Smooth muscle cell (in vitro differentiated cells): ENCODE data around the gene DSCAML1. TPM values are rescaled to one million over a fixed set of nuclear protein-coding genes. Genes with fewer than 3 reads are reported as not detected.

Source experiments
- DNase-seq: peaks from one replicate; lab custom pipeline; 2025; ENCODE audit not compliant: unreplicated experiment; lab: John Stamatoyannopoulos, UW
- H2AFZ ChIP-seq: fragments of 200-600 bp; sonication (generic); 2 replicates; pipeline ENCODE4 v1.6.0; 2016; ENCODE audit warnings: antibody characterized with exemption, low read depth, mild to moderate bottlenecking
- H3F3A ChIP-seq: fragments of 200-600 bp; sonication (generic); 2 replicates; pipeline ENCODE4 v1.6.0; 2017; ENCODE audit warnings: antibody characterized with exemption, low read depth
- H3K27ac ChIP-seq: fragments of 200-600 bp; sonication (generic); 2 replicates; pipeline ENCODE4 v1.5.1; 2016; ENCODE audit warnings: low read depth, mild to moderate bottlenecking
- H3K27me3 ChIP-seq: fragments of 200-600 bp; sonication (generic); 2 replicates; pipeline ENCODE4 v1.6.1; 2016; ENCODE audit warnings: low read depth, mild to moderate bottlenecking
- H3K36me3 ChIP-seq: fragments of 200-600 bp; sonication (generic); 2 replicates; pipeline ENCODE4 v1.5.1; 2016; ENCODE audit warnings: low read depth
- H3K4me1 ChIP-seq: fragments of 200-600 bp; sonication (generic); 2 replicates; pipeline ENCODE4 v1.5.1; 2016; ENCODE audit warnings: low read depth
- H3K4me2 ChIP-seq: fragments of 200-600 bp; sonication (generic); 2 replicates; pipeline ENCODE4 v1.6.0; 2016; ENCODE audit warnings: mild to moderate bottlenecking
- H3K4me3 ChIP-seq: fragments of 200-600 bp; sonication (generic); 2 replicates; pipeline ENCODE4 v1.5.1; 2016; ENCODE audit warnings: mild to moderate bottlenecking
- H3K79me2 ChIP-seq: fragments of 200-600 bp; sonication (generic); 2 replicates; pipeline ENCODE4 v1.6.0; 2016; ENCODE audit warnings: low read depth, mild to moderate bottlenecking
- H3K9ac ChIP-seq: fragments of 200-600 bp; sonication (generic); 2 replicates; pipeline ENCODE4 v1.6.0; 2016; ENCODE audit warnings: low read depth
- H3K9me3 ChIP-seq: fragments of 200-600 bp; sonication (generic); replicated peaks from 2 replicates; pipeline ENCODE4 v1.5.1; 2016; ENCODE audit warnings: low read depth
- H4K20me1 ChIP-seq: fragments of 200-600 bp; sonication (generic); 2 replicates; pipeline ENCODE4 v1.6.0; 2016; ENCODE audit warnings: low read depth
- WGBS: methylation state at CpG from one replicate; pipeline ENCODE4 v1.1.7; 2016; ENCODE audit warnings: low lambda C conversion rate; 5-methylcytosine and 5-hydroxymethylcytosine counted together
- polyA plus RNA-seq: library from polyadenylated mRNA; unstranded; fragments of >200 nt; fragmentation: Nextera tagmentation; extraction: Ambion mirVana; gene quantifications from 2 replicates; pipeline ENCODE4 v1.2.1, GENCODE V29; 2016
- total RNA-seq: library from RNA; depleted of rRNA; stranded (reverse); fragments of >200 nt; gene quantifications from 2 replicates; pipeline ENCODE4 v1.2.3, GENCODE V29; 2014
- TF ChIP-seq, protein P1 (sequence below): fragments of 200-600 bp; sonication (generic); IDR thresholded peaks from 2 replicates; pipeline ENCODE4 v1.5.1; 2017; ENCODE audit warnings: borderline replicate concordance, mild to moderate bottlenecking, antibody characterized with exemption; ENCODE audit not compliant: insufficient read depth, poor library complexity, severe bottlenecking

The DSCAML1 gene
- total and polyA plus RNA-seq, 2 experiments from 2014 or later: 0.22 TPM; not detected in 1

DNA sequence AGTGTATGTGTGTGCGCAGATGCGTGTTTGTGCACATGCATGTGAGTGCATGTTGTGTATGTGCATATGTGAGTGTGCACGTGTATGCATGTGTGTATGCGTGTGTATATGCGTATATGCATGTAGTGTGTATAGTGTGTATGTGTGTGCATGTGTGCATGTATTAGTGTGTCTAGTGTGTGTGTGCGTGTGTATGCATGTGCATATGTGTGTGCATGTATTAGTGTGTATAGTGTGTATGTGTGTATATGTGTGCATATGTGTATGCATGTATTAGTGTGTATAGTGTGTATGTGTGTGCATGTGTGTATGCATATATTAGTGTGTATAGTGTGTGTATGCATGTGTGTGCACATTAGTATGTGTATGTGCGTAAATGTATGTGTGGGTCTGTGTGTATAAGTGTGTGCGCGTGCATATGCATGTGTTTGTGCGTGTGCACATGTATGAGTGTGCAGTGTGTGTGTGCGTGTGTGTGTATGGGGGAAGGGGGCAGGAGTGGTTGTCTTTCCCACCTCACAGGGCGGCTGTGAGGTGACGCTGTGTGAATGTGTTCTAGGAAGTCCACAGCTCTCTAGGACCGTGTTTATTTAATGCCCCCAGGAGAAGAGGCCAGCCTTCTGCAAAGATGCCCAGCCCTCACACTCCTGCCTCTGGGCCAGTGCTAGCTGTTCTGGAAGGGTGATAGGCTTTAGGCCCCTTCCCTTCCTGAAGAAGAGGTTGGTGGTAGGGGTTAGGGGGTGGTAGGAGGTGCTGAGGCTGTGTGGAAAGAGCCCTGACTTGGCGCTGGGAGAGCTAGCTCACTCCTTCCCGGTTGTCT is 354.8 kb downstream of the DSCAML1 start:
- DNase-seq: no peak
- Histone ChIP-seq H3K4me1 (no peaks in the 10 kb centered on the region), H3K9ac (no peak overlapping the region), H3K27me3 (peaks cover 24% of the 10 kb centered on the region), H3K27ac (no peak overlapping the region), H4K20me1 (no peaks in the 10 kb centered on the region), H3K79me2 (no peaks in the 10 kb centered on the region), H2AFZ (no peak overlapping the region), H3K36me3 (no peaks in the 10 kb centered on the region), H3F3A (no peaks in the 10 kb centered on the region), H3K4me2 (no peak overlapping the region), H3K4me3 (no peak overlapping the region), H3K9me3 (no peaks in the 10 kb centered on the region)
- TF ChIP-seq, protein P1, sequence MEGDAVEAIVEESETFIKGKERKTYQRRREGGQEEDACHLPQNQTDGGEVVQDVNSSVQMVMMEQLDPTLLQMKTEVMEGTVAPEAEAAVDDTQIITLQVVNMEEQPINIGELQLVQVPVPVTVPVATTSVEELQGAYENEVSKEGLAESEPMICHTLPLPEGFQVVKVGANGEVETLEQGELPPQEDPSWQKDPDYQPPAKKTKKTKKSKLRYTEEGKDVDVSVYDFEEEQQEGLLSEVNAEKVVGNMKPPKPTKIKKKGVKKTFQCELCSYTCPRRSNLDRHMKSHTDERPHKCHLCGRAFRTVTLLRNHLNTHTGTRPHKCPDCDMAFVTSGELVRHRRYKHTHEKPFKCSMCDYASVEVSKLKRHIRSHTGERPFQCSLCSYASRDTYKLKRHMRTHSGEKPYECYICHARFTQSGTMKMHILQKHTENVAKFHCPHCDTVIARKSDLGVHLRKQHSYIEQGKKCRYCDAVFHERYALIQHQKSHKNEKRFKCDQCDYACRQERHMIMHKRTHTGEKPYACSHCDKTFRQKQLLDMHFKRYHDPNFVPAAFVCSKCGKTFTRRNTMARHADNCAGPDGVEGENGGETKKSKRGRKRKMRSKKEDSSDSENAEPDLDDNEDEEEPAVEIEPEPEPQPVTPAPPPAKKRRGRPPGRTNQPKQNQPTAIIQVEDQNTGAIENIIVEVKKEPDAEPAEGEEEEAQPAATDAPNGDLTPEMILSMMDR: no peak
- WGBS: 97% methylated on average over 16 of the region's 16 CpGs

DNA sequence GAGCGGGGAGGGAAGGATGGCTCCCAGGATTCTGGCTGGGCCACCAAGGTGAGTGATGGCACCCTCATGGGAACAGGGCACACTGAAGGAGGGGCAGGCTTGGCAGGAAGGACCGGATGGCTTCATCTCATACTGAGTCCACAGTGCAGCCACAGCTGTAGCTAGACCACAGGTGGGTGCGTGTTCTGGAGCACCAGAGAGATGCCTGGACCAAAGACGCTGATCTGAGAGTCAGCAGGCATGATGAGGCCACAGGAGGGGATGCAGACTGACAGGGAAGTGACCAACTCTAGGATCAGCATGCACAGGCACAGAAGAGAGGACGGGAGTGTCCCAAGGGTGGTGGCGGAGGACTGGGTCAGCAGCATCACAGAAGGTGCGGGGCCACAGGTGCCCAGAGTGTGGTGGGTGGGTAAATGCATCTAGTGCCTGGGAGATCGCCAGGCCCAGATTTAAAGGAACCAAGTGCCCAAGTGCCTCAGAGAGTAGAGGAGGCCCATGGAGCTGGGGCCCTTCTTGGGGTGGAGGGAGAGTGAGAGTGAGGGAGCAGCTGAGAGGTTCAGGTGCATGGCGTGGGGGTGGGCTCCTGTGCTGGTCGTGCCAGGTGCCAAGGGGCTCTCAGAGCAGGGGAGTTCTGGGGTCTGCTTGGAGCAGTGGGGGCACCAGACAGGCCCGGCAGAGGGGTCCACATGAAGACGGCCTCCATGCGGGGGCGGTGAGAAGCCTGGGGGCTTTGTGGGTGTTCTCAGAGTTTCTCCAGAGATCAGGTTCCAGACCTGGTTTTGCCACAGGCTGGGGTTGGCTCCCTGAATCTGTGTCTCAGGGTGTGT is 355.7 kb downstream of the DSCAML1 start:
- Histone ChIP-seq H3K4me3 (no peak overlapping the region), H3K4me2 (no peak overlapping the region), H3K4me1 (no peaks in the 10 kb centered on the region), H2AFZ (no peak overlapping the region), H3K27me3 (peaks cover 21% of the 10 kb centered on the region), H4K20me1 (no peaks in the 10 kb centered on the region), H3K9me3 (no peaks in the 10 kb centered on the region), H3K27ac (no peak overlapping the region), H3K9ac (no peak overlapping the region), H3K36me3 (no peaks in the 10 kb centered on the region), H3K79me2 (no peaks in the 10 kb centered on the region), H3F3A (no peaks in the 10 kb centered on the region)
- WGBS: 89% methylated on average over 14 of the region's 14 CpGs
- no peak for DNase-seq
- TF ChIP-seq, protein P1: no peak

DNA sequence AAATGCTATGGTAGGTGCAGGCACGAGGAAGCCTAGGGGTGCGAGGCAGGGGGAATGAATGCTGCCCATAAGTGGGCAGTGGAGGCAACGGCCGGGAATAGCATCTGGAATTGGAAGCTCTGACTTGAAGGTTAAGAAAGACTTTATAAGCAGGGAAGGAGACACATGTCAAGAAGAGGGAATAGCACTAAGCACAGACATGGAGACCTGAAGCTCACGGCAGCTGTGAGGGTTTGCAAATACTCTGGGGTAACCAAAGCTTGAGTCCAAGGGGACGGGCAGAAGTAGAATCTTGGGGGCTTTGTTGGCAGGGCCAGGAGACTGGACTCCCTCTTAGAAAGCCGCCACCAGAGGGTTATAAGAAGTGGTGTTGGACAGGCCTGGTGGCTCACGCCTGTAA is 356.8 kb downstream of the DSCAML1 start:
- Histone ChIP-seq H3K36me3 (no peaks in the 10 kb centered on the region), H3F3A (no peaks in the 10 kb centered on the region), H3K9ac (no peak overlapping the region), H3K27me3 (peaks cover 25% of the 10 kb centered on the region), H3K4me1 (no peaks in the 10 kb centered on the region), H3K79me2 (no peaks in the 10 kb centered on the region), H4K20me1 (no peaks in the 10 kb centered on the region), H2AFZ (no peak overlapping the region), H3K4me2 (no peak overlapping the region), H3K9me3 (no peaks in the 10 kb centered on the region), H3K27ac (no peak overlapping the region), H3K4me3 (no peak overlapping the region)
- WGBS: 89% methylated on average over 8 of the region's 8 CpGs
- DNase-seq: no peak
- TF ChIP-seq, protein P1: no peak
